Colonic mucosa (tissue), 4 donors: ENCODE data around the gene ABHD17A. TPM values are rescaled to one million over a fixed set of nuclear protein-coding genes. Genes with fewer than 3 reads are reported as not detected.

Experiments used
- DNase-seq: peaks from one replicate; pipeline ENCODE4 v3.0.0-alpha.2; 2020
- H3K27ac ChIP-seq: fragments of 200-600 bp; one replicate; pipeline ENCODE4 v1.8.0; 2021
- H3K27me3 ChIP-seq: fragments of 200-600 bp; one replicate; pipeline ENCODE4 v1.8.0; 2021
- H3K36me3 ChIP-seq: fragments of 200-600 bp; one replicate; pipeline ENCODE4 v1.8.0; 2021
- H3K4me1 ChIP-seq: fragments of 200-600 bp; one replicate; pipeline ENCODE4 v1.8.0; 2021; ENCODE audit warnings: mild to moderate bottlenecking
- H3K4me3 ChIP-seq: fragments of 200-600 bp; one replicate; pipeline ENCODE4 v1.8.0; 2021
- H3K9ac ChIP-seq, 2 donors: one replicate each; pipeline ENCODE4 v1.7.0; 2013; ENCODE audit warnings: control low read depth in 2 of 2, low read depth in 2 of 2, low read length in 2 of 2
- H3K9me3 ChIP-seq: fragments of 200-600 bp; one replicate; pipeline ENCODE4 v1.8.0; 2021
- CTCF ChIP-seq: fragments of 200-600 bp; IDR thresholded peaks from one replicate; pipeline ENCODE4 v1.8.0; 2022; ENCODE audit warnings: antibody characterized with exemption, mild to moderate bottlenecking
- intact Hi-C: fragments of 100-400 bp; cut with DNase I; formaldehyde crosslinking; loops from one replicate; pipeline ENCODE4 v1.14.1; 2022
- total RNA-seq, 2 donors: library from RNA; stranded (reverse); fragmentation: NEBNext Ultra II Directional in 1 of 2; extraction: Animal tissue kit (Norgen Biotek cat#: 25700) in 1 of 2; gene quantifications; one replicate each; pipeline ENCODE4 v1.2.1, GENCODE V29; 2021
- donor health status: healthy.
- donor health status: DM: no; HTN: no; CAD: no.
- donor health status: DM: no; HTN: no; CAD: no.

ABHD17A gene
- total RNA-seq, 2 donors from 2014 or later, result 53.3 to 78.5 TPM

DNA sequence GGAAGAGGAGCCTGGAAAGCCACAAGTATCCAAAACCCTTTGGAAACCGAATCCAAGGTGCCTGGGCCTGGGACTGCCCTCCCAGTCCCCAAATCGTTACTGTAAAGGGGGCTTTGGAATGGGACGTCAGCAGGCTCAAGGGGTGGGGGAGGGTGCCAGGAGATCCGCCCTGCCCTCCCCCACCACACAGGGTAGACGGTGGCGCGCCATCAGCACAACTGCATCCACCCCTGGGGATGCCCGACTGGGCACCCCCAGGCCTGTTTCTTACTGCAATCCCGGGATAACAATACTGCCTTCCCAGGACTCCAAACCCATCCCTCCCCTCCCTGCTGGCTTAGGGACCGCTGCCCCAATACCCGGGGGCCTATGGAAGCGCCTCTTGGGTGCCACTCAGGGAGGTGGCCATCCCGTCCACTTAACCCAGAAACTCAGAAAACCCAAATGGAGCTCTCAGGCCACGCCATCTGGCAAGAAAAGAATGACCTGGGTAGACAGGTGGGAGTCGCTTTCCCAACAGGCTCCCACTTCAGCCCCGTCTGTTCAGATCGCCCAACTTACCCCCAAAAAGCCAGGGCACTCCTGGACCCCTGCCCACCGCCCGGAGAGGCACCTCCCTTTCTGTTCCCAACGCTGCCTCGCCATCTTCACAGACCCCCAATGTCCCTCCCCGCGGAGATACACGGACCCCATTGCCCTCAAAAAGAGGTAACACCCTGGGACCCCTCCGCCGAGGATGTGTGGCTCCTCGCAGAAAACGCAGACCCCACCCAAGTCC, 24.3 kb downstream of the ABHD17A start:
- no peaks in the 10 kb centered on the region for H3K27me3 ChIP-seq
- H3K4me1 ChIP-seq, result peaks cover 49% of the 10 kb centered on the region
- peak; percentile 40 for DNase-seq
- intact Hi-C loops, result no loop called here
- peak overlapping the region; percentile 69 to 98 for H3K9ac ChIP-seq
- H3K27ac ChIP-seq, result peak overlapping the region; percentile 17
- no peaks in the 10 kb centered on the region for H3K36me3 ChIP-seq
- no peak for TF ChIP-seq CTCF
- H3K4me3 ChIP-seq, result peak overlapping the region; percentile 67
- no peaks in the 10 kb centered on the region for H3K9me3 ChIP-seq

DNA sequence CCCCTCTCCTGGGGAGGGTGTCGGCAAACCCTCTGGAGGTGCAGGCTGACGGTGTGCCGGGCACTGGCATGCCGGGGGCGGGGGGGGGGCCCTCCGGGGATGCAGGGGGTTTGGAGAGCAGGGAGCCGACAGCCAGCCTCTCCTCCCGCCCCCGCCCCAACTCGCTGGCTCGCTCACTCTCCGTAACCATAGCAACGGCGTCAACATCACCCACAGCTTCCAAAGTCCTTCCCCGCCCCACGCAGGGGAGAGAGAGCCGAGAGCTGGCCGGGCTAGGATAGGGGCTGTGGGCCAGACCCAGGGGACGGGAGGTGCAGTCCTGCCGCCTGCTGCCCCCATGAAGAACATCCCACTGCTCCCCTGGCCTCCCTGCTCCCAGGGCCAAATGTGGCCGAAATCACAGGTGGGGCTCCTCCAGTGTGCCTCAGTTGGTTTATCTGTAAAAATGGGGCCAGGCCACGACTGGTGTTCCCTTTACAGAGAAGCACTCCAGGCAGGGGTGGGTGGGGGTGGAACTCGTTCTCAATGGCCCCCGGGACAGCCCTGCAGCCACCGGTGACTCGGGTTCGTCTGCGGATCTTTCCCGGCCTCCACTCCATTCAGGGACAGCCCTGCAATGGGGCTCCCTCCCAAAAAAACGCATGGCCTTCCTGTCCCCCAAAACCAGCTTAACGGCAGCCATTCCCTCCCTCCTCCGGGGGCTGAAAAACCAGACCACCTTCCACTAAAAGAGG, 25.1 kb downstream of the ABHD17A start:
- H3K4me1 ChIP-seq, result peaks cover 54% of the 10 kb centered on the region
- H3K27ac ChIP-seq, result peak overlapping the region; percentile 17
- DNase-seq, result peak; percentile 81
- intact Hi-C loops, result no loop called here
- H3K27me3 ChIP-seq, result no peaks in the 10 kb centered on the region
- peak overlapping the region; percentile 7 for H3K4me3 ChIP-seq
- H3K9me3 ChIP-seq, result no peaks in the 10 kb centered on the region
- peak overlapping the region; percentile 65 to 98 for H3K9ac ChIP-seq
- H3K36me3 ChIP-seq, result no peaks in the 10 kb centered on the region
- TF ChIP-seq CTCF, result no peak

DNA sequence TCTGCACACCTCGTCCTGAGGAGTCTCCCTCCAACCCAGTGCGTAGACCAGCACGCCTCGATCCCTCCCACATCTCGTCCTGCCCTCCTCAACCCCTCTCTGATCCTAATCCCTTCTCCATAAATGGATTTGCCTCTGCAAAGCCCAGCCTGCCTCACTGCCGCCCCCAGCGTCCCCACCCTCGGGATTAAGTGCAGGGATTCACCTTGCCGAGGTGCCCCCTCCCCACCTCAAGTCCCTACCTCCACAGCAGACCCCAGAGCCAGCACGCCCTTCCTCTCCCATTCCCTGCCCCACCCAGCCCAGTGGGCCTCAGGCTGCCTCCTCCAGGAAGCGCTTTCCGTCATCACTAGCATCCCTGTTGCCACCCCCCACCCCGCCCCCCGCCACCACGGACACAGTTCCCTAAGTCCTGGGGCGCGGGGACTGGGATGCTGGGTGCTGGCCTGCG, 25.9 kb downstream of the ABHD17A start:
- Histone ChIP-seq H3K9me3 (no peaks in the 10 kb centered on the region), H3K27me3 (no peaks in the 10 kb centered on the region)

DNA sequence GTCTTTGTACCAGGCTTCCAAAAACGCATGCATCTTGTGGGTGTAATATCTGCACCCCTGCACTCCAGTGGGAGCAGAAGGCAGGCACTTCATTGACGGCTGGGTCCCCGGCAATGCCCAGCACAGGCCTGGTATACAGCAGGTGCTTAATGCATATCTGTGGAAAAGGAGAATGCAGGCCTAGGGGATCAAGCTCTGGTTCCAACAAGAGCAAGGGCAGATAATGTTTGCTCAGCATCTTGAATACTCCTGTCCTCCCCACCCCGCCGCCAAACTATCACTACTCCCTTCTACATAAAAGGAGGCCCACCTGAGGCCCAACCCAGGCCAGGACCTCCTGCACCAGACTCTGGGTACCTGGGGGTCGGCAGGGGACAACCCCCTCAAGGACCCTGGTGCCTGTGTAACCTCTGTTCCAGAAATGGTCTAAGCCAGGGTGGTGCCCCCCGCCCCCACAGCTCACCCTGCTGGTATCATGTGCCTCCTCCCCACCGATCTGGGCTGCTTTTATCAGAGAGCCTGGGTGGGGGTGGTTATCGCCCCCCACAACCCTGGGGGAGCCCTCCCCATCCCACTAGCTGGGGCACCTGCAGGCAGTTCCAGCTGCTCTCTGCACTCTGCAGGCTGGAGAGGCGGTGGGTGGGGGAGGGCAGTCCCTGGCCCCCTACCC, 26.7 kb downstream of the ABHD17A start:
- DNase-seq, result no peak
- no peaks in the 10 kb centered on the region for H3K27me3 ChIP-seq
- intact Hi-C loops, result no loop called here
- no peak for TF ChIP-seq CTCF
- no peaks in the 10 kb centered on the region for H3K36me3 ChIP-seq
- no peak overlapping the region for H3K4me3 ChIP-seq
- peaks cover 61% of the 10 kb centered on the region for H3K4me1 ChIP-seq
- H3K27ac ChIP-seq, result peak overlapping the region; percentile 98
- peak overlapping the region; percentile 85 to 98 for H3K9ac ChIP-seq
- no peaks in the 10 kb centered on the region for H3K9me3 ChIP-seq

More for the DNA sequence above, 25.9 kb downstream of the ABHD17A start:
- DNase-seq, result no peak
- Histone ChIP-seq H3K9ac (peak overlapping the region; percentile 65 to 98), H3K4me1 (peaks cover 61% of the 10 kb centered on the region), H3K27ac (peak overlapping the region; percentile 98), H3K4me3 (no peak overlapping the region), H3K36me3 (no peaks in the 10 kb centered on the region)
- TF ChIP-seq CTCF, result no peak
- intact Hi-C loops, result no loop called here

DNA sequence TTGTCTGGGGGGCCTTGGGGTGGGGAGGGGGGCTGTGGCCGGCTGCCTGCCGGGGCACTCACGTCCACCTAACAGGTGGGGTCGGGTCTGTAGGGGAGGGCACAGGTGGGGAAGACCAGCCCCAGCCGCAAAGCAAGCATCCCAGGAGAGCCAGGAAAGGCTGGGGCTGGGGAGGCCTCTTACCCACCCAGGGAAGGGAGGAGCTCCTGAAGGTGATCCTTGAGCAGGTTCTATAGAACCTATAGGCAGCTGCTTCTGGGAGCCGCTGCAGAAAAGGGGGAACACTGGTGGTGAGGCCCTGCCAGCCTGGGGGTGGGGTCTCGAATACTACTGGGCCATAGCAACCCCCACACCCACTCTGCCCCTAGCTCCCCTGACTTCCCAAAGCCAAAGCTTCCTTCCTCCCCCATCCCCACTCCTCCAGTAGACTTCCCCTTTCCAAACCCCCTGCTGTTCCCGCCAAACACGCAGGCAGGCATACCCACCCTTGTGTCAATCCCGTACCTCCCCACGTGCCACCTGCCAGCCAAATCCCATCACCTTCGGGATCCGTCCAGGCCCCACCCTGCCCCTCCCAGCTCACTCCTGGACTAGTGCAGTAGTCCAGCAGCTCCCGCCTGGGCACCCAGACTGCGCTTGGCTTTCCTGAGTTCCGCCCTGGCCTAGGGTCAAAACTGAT, 27.5 kb downstream of the ABHD17A start:
- intact Hi-C loops, result no loop called here
- Histone ChIP-seq H3K4me1 (peaks cover 61% of the 10 kb centered on the region), H3K9me3 (no peaks in the 10 kb centered on the region), H3K9ac (peak overlapping the region; percentile 85 to 98), H3K36me3 (no peaks in the 10 kb centered on the region), H3K27me3 (no peaks in the 10 kb centered on the region), H3K4me3 (peak overlapping the region; percentile 45), H3K27ac (peak overlapping the region; percentile 98)
- no peak for TF ChIP-seq CTCF
- DNase-seq, result peak; percentile 94
